Measurements from ENCODE around the gene ARHGEF25.
A peak's percentile ranks its signal among the peaks of the same experiment; 100 is the strongest.
"Not testable (repeated sequence)": the region's sequence is repeated elsewhere in the genome, so short reads cannot be mapped to it uniquely, and the experiment has no call there.

Gene ARHGEF25

DNA sequence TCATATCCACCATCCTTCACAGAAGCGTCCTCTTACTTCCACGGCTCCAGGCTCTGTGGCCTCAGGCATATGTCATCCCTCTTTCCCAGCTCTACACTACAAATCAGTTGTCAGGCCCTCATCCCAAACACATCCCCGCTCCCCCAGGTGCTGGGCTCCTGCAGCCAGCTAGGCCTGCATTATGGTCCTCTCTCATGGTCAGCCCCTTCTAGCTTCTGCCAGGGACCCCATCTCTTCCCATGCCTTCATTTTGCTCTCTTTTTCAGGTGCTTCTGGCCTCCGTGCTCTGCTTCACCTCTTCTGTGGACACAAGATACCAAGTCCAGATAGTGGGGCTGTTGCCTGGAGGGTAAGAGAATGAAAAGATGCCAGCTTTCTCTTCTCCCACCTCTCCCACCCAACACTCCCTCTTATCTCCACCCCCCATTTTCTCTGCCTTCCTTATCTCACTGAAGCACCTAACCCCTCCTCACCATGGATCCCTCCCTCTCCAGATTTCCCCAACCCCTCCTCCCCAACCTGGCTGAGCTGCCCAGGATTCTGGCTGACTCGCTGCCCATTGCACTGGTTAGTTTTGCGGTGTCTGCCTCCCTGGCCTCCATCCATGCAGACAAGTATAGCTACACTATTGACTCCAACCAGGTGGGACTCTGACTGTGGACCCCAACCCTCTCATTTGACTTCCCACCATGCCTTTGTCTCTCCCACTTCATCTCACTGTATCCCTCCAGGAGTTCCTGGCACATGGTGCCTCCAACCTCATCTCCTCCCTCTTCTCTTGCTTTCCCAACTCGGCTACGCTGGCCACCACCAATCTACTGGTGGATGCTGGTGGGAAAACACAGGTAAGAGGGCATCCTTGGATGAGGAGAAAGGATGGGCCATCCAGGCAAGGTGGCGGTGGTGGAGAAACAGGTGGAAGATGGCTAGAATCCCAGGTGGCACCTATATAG lies 11.3 kb downstream of the ARHGEF25 start:
- DNase-seq: no peak

DNA sequence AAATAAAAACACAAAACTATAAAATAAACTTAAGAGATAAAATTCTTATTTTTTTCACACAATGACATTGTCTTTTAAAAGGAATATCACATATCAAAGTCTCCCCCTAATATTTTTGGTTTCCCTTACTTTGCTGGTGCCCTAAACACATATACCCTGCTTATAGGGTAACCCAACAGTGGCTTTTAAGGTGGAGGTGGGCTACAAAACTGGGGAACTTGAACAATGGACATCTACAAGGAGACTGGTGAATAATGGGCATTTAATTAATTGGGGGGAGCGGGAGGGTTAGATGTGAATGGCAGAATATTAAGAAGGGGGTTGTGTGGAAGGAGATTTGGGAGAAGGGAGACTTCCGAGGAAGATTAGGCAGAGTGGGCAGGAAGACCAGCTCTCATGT lies 12.2 kb downstream of the ARHGEF25 start:
- no peak for DNase-seq

DNA sequence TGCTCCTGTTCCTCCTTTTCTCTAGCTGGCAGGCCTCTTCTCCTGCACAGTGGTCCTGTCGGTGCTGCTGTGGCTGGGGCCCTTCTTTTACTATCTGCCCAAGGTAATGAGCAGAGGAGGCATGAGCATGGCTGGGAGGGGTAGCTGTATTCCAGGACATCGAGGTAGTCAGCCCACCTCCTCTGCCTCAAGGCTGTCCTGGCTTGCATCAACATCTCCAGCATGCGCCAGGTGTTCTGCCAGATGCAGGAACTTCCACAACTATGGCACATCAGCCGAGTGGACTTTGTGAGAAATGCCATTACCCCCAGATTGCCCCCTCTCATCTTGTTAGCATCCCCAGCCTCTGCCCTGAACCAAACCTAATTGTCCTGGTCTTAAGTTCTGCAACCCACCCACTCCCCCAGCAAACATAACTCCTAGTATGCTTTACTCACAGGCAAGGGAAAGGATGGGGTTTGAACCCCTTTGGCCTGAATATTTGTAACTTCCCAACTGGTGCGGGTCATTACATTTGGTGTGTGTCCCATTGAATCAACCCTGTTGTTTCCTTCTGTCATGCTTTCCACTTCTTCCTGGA lies 12.7 kb downstream of the ARHGEF25 start:
- DNase-seq: no peak

DNA sequence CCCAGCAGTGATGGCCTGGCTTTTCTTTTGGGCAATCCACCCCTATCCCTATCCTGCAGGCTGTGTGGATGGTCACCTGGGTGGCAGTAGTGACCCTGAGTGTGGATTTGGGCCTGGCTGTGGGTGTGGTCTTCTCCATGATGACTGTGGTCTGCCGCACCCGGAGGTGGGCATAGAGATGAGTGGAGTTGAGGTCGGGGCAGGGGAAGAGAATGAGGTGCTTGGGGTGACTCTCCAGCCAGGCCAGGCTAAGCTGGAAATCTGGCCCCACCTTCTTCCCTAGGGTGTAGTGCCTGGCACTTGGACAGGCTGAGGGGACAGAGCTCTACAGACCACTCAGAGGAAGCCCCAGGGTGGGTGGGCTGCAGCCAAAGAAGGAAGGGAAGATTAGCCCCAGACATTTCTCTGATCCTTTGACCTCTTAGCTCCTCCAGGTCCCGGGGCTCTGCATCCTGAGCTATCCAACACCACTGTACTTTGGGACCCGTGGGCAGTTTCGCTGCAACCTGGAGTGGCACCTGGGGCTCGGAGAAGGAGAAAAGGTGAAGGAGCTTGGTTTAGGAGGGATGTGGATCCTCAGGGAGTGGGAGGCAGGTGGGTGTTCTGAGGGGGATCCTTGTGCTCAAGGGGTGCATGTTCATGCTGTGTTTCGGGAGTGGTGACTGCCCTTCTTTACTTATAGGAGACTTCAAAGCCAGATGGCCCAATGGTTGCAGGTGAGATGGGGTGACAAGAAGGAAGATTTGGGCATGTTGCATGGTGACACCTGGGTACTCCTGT lies 13.4 kb downstream of the ARHGEF25 start:
- no peak for DNase-seq

DNA sequence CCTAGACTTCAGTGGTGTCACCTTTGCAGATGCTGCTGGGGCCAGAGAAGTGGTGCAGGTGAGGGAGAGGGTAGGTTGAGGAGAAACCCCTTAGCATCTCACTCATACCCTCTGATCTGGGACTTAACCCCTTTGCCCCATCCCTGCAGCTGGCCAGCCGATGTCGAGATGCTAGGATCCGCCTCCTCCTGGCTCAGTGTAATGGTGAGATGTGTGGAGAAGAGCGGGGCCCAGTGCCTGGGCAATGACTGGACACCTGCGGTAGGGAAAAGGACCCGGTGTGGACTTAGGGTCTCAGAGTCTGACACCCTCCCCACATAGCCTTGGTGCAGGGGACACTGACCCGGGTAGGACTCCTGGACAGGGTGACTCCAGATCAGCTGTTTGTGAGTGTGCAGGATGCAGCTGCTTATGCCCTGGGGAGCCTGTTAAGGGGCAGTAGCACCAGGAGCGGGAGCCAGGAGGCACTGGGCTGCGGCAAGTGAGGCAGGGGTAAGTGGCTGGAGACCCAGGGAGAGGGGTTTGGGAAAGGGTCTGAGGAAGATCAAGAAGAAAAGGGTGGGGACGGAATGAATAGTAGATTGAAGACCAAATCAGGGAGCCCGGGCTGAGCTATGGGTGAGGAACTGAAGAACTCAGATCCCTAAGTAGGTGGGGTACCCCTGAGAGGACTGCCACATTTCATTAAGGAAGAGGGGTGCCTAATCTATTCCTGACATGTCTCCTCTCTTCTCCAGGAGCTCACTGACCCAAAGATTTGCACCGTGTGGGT lies 14.2 kb downstream of the ARHGEF25 start:
- DNase-seq: no peak

DNA sequence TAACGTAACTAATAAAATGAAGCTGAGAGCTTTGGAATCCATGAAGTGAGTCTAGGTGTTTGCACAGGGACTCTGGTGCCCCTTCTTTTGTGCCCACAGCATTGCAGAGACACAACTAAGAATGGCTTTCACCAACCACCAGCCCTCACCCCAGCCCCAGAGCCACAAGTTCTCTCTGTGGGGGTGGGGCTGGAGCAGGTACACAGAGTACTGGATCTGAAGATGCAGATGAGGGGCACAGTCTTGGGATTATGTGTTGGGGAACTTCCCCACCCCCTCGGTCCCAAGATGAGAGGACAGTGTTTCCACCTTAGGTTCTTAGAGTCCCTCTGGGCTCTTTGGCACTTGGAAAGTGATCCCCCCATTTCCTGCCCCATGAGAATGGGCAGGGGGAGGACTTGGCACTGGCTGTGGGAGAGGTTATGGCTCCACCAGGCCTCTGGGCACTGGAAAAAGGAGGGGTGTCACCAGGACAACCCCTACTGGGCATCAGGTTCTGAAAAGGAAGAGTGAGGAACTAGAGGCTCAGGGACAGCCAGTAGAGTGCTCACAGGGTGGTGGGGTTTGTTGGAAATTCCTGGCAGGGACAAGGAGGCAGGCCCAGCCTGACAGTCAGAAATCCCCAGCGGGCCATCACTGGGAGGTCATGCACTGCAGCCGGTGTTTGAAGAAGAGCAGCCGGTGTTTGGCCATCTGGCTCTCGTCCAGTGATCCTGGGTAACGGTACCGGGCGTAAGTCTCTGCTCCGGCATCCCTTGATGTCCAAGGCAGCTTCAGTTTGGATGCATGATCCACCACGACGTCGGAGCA lies 15.1 kb downstream of the ARHGEF25 start:
- no peak for DNase-seq

DNA sequence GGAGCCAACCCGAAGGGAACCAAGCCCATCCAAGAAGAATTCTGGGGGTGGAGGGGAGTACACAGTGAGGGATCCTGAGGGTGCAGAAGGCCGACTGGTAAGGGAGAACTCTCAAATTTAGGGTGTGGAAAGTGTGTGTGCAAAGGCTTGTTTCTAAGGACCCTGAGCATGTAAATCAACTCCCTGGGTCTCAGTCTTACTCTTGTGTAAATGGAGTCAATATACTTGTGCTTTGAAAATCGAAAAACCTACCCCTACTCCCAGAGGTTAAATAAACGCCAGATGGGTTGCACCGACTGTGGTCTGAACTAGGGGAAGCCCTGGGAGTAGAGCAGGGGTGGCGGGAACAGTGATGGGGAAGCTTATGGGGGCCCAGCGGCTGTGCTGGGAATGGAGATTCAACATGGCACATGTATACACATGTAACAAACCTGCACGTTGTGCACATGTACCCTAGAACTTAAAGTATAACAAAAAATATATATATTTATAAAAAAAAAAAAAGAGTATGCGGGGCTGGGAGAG lies 15.7 kb downstream of the ARHGEF25 start:
- no peak for DNase-seq

DNA sequence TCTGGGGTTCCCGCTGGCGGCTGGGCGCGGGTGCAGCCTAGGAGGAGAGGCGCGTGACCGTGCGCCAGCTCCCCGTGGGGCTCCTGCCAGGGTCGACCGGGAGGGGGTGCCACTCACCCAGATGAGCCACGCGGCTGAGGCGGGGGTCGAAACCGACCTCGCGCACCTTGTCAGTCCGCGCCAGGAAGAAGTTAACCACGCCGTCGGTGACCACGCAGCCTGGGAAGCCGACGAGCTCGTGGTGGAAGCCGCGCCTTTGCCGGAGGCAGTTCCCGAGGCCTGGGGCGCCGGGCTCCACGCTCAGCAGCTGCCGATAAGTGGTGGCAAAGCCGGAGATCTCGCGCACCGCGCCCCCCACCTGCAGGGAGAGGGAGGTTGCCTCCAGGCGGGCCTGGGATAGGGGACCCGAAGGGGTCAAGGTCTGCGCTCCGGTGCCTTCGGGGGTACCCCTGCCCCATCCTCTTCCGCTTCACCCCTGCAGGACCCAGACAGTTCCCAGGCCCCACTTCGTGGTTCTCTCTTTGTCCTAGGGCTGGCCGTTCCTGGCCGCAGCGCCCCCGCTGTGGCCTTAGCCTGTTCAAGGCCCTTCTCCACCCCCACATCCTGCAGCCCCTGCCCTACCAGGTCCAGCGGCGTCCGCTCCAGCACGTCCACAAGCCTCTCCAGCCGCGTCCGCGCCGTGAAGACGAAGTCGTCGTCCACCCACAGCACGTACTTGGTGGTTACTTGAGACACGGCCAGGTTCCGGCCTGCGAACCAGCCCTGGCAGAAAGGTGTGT lies 16.5 kb downstream of the ARHGEF25 start:
- peak; percentile 43 for DNase-seq

DNA sequence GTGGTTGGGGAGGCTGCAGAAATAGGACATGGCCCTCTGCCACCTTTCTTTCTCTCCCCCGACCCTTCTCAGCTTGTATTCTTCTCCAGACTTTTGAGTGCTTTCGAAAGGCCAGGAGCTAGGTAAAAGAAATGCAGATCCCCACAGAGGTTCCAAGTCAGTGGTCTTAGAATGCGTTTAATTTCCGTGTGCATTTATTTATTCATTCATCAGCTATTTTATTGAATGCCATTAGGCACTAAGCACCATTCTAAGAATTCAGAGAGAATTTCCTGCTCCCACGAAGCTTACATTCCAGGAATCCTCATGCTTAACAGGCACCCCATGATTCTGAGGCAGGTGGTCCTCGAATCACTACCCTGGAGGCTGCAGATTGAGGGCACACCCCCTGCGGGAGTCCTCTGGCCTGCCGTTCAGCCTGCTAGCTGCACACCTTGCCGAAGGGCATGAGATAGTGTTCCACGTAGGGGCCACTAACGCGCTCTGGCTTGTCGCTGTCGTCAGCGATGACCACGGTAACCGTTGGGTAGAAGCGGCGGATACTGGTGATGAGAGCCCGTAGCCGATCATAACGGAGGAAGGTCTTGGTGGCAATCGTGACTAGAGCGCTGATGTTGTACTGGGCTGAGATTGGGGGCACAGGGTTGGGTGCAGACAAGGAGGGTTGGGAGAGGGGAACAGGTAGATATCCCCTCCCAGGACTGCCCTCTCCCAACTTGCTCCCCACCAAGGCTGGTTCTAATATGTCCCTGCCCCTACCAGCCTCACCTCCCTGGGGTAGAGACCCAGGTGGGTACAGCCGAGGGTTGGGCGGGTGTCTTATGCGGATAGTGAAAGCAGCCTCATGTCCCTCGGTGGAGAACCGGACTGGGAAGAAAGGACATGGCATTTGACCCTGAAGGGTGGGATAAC lies 17.3 kb downstream of the ARHGEF25 start:
- peak; percentile 3 for DNase-seq

DNA sequence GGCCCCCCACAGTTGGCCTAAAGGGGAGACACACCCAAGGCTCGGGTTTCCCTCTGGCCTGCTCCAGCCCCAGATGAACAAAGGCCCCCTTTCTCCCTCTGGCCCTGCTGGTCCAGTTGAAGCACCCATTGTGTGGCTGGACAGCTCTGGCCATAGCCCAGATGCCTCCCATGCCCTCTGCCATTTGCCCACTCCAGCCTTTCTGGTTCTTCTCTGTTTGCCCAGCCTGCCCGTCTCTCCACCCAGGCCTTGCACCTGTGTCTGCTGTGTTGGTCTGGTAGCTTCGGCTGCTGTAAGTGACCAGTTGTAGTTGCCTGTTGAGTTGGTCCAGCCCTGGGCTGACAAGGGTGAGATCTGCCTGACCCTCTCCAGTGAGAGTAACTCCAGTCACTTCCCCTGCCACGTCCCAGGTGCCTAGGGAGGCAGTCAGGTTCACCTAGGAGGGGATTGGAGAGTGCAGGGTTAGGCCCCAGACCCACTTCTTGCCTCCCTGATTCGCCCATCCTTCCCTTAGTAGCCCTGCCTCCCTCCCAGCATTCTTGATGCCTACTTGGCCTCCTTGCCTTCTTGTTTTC lies 18.7 kb downstream of the ARHGEF25 start:
- peak; percentile 1 for DNase-seq

DNA sequence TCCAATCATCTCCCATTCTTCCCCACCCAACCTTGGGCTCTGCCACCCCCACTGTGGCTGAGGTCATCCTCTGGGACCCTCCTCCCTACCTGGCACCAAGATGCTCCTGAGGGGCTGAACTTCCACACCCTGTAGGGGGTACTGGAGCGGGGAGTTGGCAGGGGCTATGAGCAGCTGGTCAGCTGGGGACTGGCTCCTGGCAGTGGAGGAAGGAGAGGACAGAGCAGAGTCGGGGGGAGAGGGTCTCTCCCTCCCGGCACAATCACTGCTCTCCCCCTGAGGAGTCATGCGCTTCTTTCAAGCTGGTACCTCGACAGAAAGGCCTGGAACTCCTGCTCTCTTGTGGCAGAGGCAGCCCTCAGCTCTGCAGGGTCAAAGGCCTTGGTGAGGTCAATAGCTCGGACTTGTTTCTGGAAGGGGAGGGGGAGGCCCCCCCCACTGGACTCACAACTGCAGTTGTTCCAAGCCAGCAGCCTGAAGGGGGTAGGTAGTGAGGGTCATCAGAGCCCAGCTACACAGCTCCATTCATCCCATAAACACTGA lies 19.7 kb downstream of the ARHGEF25 start:
- no peak for DNase-seq

DNA sequence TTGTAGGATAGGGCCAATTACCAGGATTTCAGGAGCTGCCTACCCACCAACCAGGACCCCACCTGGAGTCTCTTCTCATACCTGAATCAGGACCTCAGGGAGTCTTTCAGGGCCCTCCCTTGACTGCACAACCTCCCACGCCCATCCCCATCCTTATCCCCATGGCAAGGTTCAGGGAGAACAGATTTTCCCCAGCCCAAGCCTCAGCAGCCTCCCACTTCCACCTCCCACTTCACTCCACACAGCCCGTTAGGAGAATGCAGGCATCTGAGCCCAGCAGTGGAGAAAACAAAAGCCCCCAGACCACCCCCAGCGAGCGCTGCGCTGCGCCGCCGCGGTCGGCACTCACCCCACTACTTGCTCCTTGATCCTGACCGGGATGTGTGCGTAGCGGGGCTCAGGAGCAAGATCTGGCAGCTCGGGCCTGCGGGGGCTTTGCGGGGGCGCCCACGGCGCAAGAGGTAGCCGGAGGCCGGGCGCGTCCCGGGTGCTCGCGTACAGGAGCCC lies 20.4 kb downstream of the ARHGEF25 start:
- peak; percentile 34 for DNase-seq

DNA sequence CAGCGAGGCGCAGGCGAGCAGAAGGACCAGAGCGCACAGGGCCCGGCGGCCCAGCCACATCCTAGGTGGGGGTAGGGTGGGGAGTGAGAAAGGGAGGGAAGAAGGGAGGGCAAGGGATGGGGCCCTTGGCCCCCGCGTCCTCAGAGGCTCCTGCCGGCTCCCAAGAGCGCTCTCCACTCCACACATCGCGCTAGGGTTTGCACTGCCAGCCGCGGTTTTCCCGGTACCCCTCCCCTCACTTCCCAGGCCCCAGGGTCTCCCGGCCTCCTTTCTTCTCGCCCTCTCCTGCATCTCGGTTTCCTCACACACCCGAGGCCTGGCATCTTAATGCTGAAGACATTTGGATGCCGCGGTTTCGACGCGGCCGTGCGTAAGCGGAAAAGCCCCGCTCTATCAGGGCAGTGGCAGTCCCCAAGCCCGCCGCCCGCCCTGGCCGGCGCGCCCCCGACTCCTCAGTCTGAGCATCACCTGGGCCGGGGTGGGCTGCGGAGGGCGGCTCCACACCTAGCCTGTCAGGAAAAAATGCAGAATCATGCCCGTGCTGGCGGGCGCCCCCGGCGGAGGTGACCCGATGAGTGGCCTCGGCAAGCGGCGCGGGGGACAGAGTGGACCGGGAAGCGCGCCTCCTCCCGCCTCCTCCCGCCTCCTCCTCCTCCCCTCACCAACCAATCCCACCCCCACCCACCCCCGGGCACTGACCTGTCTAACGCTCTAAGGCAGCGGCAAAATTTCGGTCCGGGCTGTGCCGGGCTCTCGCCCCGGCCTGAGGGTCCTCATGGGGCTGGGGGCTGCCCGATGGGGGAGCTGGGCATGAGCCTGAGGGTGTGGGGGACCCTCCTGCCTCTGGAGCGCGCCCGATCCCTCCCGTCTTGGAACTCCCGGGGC lies 21.1 kb downstream of the ARHGEF25 start:
- DNase-seq: peak; percentile 62

DNA sequence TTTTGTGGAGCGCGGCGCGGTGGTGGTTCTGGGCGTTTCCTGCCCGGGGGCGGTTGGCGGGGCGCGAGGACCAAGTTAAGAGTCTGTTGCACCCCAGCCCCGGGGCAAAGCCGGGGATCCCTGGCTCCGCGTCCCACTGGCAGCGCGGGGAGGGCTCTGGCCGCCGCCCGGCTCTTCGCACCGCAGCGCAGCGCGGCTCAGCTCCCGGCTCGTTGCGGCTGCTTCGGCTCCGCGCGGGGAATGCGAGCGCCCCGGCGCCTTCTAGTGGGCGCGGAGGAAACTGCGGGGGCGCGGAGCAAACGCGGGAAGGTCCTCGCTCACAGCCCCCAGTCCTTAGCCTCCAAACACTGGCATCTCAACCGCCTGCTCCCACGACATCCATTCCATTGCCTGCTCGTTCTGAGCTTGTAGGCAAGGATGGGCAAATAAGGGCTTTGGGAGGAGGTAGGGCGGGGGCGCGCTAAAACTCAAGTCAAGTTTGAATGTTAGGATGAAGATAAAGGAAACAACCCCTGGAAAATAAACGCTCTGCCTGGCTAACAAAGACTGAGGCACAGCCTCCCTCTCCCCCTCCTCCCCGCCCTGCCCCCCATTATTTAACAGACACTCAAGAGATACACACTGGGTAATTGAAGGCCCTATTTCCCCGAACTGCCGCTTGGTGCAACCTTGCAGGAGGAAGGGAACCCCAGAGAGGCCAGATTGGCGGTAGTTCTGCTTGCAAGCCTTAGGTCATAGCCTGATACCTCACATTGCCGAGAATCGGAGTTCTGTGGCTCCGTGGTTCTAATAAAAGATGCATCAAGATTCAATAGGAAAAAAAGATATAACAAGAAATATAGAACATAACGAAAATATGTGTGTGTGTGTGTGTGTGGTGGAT lies 22.0 kb downstream of the ARHGEF25 start, which contains the start of gene B4GALNT1:
B4GALNT1 (minus strand) TSS at position 244 of the 883 bp plus-strand sequence. CDS start 1,069 bp downstream, outside the sequence.
- DNase-seq: peak; percentile 88

DNA sequence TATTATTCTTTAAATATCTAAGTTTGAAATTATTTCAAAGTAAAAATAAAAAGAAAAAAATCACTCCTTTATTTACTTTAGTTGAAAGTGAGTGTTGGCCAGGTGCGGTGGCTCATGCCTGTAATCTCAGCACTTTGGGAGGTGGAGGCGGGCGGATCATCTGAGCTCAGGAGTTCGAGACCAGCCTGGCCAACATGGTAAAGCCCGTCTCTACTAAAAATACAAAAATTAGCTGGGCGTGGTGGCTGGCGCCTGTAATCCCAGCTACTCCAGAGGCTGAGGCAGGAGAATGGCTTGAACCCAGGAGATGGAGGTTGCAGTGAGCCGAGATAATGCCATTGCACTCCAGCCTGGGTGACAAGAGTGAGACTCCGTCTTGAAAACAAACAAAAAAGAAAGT lies 25.5 kb downstream of the ARHGEF25 start:
- not testable (repeated sequence) for DNase-seq

DNA sequence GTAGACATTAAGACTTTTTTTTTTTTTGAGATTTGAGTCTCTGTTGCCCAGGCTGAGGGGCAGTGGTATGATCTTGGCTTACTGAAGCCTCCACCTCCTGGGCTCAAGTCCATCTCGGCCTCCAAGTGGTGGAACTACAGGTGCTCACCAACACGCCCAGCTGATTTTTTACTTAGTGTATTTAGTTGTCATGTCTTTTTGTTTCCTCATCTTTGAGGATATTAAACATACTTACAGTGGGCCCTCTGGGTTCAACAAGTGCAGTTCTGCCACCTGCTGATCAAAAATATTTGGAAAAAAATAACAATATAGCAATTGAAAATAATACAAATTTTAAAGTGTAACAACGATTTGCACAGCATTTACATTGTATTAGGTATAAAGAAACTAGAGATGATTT lies 26.1 kb downstream of the ARHGEF25 start:
- DNase-seq: no peak

All from right kidney (tissue), 1 donor.